AG04449 (cell line): ENCODE results near the gene PLEKHG2.

ENCODE experiments used
- CTCF ChIA-PET: fragments of 350-600 bp; formaldehyde crosslinking; extraction: SDS; loops from one replicate; lab custom pipeline; 2021; ENCODE audit warnings: antibody characterized with exemption; lab: Yijun Ruan, JAX
- POLR2A ChIA-PET: fragments of 400-600, 350-600 bp; formaldehyde crosslinking; extraction: SDS; loops from one replicate; lab custom pipeline; 2020; ENCODE audit warnings: antibody characterized with exemption, inconsistent platforms; lab: Yijun Ruan, JAX
- DNase-seq: peaks from one replicate; pipeline ENCODE4 v3.0.0-alpha.2; 2010; ENCODE audit warnings: low read depth, low spot score
- H3K4me3 ChIP-seq: 2 replicates; pipeline ENCODE4 v1.5.1; 2011; ENCODE audit warnings: low read depth, mild to moderate bottlenecking, control low read depth, low read length
- CTCF ChIP-seq: IDR thresholded peaks from one replicate; pipeline ENCODE4 v1.5.1; 2011; ENCODE audit warnings: mild to moderate bottlenecking, moderate library complexity, low read length, control low read depth, inconsistent platforms; ENCODE audit not compliant: insufficient read depth; ENCODE audit errors: missing control alignments

PLEKHG2 gene

GRCh38 chr19:39422020-39422419 is 9.6 kb downstream of the PLEKHG2 start:
- no peak for DNase-seq
- no peak for TF ChIP-seq CTCF
- no peak overlapping the region for H3K4me3 ChIP-seq
- ChIA-PET POLR2A (no interaction called here), CTCF (no interaction called here)

GRCh38 chr19:39423258-39424086 is 11.0 kb downstream of the PLEKHG2 start:
- ChIA-PET CTCF (interaction anchor here (1.4 to 2.6 kb wide), 2 partner anchors 25 to 110 kb away, joined by 3 to 10 read pairs; no protein-coding TSS in a partner anchor), POLR2A (interaction anchor here (1.9 to 2.0 kb wide), 2 partner anchors 9 to 12 kb away, joined by 8 to 12 read pairs; partner anchors contain the start of gene RPS16)
- DNase-seq, result no peak
- no peak for TF ChIP-seq CTCF
- no peak overlapping the region for H3K4me3 ChIP-seq

GRCh38 chr19:39424934-39425333 is 12.5 kb downstream of the PLEKHG2 start:
- TF ChIP-seq CTCF, result no peak
- no peak for DNase-seq
- H3K4me3 ChIP-seq, result no peak overlapping the region
- ChIA-PET CTCF (interaction anchor here (1.1 to 2.6 kb wide), 3 partner anchors 10 to 108 kb away, joined by 3 to 10 read pairs (median 3); no protein-coding TSS in a partner anchor), POLR2A (interaction anchor here (1.9 to 2.0 kb wide), 2 partner anchors 11 kb away, joined by 8 to 12 read pairs; partner anchors contain the start of gene RPS16)

GRCh38 chr19:39425744-39426143 is 13.3 kb downstream of the PLEKHG2 start:
- POLR2A ChIA-PET, result no interaction called here
- no peak for TF ChIP-seq CTCF

GRCh38 chr19:39426170-39426569 is 13.7 kb downstream of the PLEKHG2 start:
- DNase-seq, result no peak
- H3K4me3 ChIP-seq, result no peak overlapping the region
- CTCF ChIA-PET, result interaction anchor here (0.7 to 3.9 kb wide), 7 partner anchors 9 to 78 kb away, joined by 3 to 26 read pairs (median 4); partner anchors contain the start of genes PLEKHG2 and RPS16
- POLR2A ChIA-PET, result interaction anchor here (1.8 to 3.4 kb wide), 2 partner anchors 9 to 12 kb away, joined by 16 to 19 read pairs; partner anchors contain the start of gene RPS16
- no peak for TF ChIP-seq CTCF

More at GRCh38 chr19:39425744-39426143, 13.3 kb downstream of the PLEKHG2 start:
- CTCF ChIA-PET, result interaction anchor here (0.8 to 3.9 kb wide), 6 partner anchors 10 to 28 kb away, joined by 3 to 26 read pairs (median 6); partner anchors contain the start of genes PLEKHG2 and RPS16
- no peak overlapping the region for H3K4me3 ChIP-seq
- no peak for DNase-seq

GRCh38 chr19:39427707-39428106 is 15.2 kb downstream of the PLEKHG2 start:
- no peak for DNase-seq
- ChIA-PET CTCF (interaction anchor here (1.0 to 3.9 kb wide), 9 partner anchors 8 to 105 kb away, joined by 3 to 26 read pairs (median 5); partner anchors contain the start of genes EID2B, PLEKHG2 and RPS16), POLR2A (interaction anchor here (0.6 to 3.4 kb wide), 7 partner anchors 8 to 26 kb away, joined by 3 to 19 read pairs (median 6); partner anchors contain the start of genes PLEKHG2, RPS16, SUPT5H and ZFP36)
- H3K4me3 ChIP-seq, result no peak overlapping the region
- TF ChIP-seq CTCF, result no peak
